SW480 (cell line): ENCODE data around the gene SUMO2.
"Not testable (repeated sequence)": the region's sequence is repeated elsewhere in the genome, so short reads cannot be mapped to it uniquely, and the experiment has no call there.

Experiments
- DNase-seq: peaks from one replicate; pipeline ENCODE4 v3.0.0-alpha.2; 2016; ENCODE audit warnings: low spot score

The SUMO2 gene

GRCh38 chr17:75144816-75145512 is 37.8 kb downstream of the SUMO2 start:
- DNase-seq = no peak

DNA sequence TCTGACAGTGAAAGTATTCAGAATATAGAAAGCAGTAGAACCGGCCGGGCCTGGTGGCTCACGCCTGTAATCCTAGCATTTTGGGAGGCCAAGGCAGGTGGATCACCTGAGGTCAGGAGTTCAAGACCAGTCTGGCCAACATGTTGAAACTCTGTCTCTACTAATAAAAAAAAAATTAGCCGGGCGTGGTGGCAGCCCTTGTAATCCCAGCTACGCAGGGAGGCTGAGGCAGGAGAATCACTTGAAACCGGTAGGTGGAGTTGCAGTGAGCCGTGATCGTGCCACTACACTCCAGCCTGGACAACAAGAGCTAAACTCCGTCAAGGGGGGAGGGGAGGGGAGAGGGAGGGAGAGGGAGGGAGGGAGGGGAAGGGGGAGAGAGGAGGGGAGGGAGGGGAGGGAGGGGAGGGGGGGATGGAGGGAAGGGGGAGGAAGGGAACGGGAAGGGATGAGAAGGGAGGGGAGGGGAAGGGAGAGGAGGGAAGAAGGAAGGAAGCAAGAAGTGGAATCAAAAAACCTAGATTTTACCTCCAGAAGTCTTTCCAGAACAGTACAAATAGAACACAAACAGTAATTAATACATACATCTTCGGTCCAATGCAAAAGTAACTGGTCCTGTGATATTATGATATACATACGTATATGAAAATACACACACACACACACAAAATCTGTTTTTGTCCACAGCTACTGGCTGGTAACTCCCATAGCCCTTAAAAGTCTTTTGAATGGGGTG is 40.4 kb downstream of the SUMO2 start:
- DNase-seq = no peak

DNA sequence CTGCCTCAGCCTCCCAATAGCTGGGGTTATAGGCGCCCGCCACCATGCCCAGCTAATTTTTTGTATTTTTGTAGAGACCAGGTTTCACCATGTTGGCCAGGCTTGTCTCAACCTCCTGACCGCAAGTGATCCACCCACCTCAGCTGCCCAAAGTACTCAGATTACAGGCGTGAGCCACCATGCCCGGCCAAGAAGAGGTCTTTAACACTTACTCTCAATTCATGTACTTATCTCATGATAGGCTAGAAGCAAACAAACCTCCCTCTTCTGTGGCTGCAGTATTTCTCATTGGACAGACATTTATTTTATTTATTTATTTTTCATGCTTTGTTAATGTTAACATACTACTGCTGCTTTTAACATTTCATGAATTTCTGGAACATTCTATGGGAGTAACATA is 44.2 kb downstream of the SUMO2 start:
- no peak for DNase-seq

DNA sequence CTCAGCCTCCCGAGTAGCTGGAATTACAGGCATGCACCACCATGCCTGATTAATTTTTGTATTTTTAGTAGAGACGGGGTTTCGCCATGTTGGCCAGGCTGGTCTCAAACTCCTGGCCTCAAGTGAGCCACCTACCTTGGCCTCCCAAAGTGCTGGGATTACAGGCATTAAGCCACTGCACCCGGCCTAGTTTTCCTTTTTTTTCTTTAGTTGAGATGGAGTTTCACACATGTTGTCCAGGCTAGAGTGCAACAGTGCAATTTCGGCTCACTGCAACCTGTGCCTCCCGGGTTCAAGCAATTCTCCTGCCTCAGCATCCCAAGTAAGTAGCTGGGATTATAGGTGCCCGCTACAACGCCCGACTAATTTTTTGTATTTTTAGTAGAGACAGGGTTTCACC is 45.0 kb downstream of the SUMO2 start:
- not testable (repeated sequence) for DNase-seq

- no peak for DNase-seq
These were observed 46.8 kb downstream of the SUMO2 start for GRCh38 chr17:75135946-75136345.

DNA sequence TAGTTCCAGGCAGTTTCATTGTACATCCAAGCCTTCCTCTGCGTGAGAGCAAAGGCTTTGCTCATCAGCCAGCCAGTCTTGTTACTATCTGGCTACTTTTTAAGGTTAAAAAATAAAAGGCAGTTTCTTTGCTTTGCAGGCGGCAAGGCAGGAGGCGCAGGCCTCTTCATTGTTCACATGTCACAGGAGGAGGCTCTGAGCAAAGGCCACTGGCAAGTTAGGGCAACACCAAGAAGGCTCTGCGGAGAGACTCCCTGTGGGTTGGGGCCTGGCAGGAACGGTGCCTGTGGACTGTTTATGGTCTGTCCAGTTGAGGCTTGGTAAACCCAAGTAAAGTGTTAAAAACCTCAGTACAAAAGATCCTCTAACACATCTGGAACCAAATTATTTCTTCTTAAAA is 47.3 kb downstream of the SUMO2 start:
- no peak for DNase-seq

- not testable (repeated sequence) for DNase-seq
These were observed 49.0 kb downstream of the SUMO2 start for GRCh38 chr17:75133607-75134347.

DNA sequence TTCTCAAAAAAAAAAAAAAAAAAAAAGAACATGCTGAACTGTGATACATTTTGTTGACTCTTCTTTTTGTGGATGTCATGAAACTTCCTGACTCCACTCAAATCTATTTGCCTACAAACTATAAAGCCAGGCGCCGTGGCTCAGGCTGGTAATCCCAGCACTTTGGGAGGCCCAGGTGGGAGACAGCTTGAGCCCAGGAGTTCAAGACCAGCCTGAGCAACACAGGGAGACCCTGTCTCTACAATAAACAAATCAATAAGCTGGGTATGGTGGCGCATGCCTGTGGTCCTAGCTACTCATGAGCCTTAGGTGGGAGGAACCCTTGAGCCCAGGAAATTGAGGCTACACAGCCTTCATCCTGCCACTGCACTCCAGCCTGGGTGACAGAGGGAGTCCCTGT is 49.8 kb downstream of the SUMO2 start:
- no peak for DNase-seq

DNA sequence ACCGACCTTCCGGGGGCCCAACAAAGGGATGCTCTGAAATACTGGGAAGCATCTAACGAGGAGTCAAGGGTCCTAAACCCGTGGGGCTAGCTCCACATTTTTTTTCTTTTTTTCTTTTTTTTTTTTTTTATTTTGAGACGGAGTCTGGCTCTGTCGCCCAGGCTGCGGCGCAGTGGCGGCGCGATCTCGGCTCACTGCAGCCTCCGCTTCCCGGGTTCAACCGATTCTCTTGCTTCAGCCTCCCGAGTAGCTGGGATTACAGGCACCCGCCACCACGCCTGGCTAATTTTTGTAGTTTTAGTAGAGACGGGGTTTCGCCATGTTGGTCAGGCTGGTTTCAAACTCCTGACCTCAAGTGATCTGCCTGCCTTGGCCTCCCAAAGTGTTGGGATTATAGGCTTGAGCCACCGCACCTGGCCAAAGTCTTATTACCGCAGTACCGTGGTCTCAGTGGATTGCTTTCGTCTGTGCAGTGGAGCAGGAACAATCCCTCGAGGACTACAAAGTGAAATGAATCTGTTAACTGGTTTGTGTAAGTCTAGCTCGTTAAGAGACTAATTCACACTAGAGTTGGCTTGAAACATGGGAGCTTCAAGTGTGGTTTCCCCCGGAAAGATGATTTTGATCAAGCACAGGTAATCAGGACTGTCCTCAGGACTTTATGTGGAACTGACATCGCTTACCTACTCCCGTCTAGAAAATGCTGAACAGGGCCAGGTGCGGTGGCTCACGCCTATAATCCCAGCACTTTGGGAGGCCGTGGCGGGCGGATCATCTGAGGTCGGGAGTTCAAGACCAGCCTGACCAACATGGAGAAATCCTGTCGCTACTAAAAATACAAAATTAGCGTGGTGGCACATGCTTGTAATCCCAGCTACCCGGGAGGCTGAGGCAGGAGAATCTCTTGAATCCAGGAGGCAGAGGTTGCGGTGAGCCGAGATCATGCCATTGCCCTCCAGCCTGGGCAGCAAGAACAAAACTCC is 50.5 kb downstream of the SUMO2 start:
- not testable (repeated sequence) for DNase-seq

DNA sequence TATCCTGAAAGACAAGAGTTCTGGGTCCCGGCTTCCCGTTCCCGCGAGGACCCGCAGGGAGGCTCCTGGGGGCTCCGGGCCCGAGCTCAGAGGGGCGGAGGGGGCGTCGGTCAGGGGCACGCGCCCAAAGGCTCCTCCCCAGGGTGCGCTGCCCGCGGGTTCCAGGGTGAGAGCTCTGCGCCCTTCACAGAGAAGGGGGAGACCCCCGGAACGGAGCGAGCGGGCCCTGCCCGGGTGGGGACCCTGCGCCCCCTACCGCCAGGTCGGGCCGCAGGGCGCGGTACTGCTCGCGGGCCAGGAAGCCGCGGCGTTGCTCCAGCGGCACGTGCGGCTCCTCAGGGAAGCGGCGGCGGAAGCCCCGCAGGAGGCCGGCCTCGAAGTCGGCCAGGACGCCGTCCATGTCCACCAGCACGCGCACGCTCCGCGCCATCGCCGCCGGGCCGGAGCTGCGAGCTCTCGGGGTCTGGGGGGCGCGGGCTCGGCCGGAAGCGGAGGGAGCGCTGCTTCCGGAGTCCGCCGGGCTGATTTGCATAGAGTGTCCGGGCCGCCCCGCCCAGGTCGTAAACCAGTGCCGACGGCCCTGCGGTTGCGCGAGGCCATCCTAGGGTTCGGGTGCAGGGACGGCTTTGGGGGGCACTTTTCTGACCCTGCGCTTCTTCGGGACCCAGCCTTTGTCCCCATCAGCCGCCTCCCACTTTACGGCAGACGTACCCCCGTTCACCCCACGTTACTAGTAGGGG is 51.3 kb downstream of the SUMO2 start, which contains the start of gene NT5C:
Gene NT5C, minus strand, starts transcription at position 465 of the 740 bp plus-strand sequence. Its CDS starts 35 bp downstream, at position 430.
- peak; percentile 83 for DNase-seq

DNA sequence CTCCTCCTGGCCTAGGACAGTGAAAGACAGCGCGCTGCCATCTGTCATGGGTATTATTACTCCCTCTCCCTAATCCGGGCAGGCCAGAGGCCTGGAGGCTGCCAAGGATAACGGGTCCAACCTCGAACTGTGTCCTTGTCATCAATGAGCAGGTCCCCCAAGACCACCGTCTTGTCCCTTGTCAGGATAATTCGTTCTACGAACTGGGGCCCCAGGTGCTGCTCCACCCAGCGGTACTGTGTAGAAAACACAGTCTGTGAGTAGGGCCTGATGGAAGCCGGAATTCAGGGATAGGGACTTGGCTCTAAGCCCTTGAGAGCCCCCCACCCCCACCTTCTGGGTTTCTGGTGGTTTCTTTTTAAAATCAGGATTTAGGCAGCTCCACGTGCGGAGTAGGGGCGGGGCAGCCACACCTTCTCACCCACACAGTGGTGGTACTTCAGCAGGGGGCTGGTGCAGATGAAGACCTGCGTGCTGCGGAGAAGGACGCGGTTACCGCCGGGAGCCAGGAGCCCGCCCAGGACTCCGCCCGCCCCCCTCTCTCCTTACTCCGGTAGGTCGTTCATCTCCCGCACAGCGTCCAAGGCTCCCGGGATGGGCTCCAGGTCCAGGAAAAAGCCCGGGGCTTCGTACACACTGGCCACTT is 52.0 kb downstream of the SUMO2 start:
- peak; percentile 84 for DNase-seq

DNA sequence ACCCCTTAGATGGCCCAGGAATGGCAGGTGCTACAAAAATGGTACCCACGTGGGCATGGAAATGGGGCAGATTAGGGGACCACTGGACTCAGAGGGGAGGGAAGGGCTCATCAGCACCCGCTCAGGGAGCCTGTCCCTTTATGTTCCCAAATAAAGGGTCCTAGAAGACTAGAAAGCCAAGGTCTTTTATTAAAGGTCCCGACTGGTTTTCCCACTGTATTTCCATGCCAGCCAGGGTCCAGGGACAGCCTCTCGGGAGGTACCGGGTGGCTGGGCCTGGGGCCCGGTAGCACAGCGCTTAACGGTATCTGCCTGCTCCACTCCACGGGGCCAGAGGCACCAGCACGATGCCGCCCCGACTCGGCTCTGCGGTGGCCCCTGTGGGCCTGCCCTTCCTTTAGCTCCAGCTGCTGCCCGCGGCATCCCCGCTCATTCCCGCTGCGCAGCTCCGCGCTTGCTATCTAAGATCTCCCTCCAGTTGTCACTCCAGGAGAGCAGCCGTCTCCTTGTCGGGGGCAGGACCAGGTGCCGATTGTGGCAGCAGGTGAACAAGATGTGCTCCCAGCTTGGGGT is 52.6 kb downstream of the SUMO2 start:
- no peak for DNase-seq

DNA sequence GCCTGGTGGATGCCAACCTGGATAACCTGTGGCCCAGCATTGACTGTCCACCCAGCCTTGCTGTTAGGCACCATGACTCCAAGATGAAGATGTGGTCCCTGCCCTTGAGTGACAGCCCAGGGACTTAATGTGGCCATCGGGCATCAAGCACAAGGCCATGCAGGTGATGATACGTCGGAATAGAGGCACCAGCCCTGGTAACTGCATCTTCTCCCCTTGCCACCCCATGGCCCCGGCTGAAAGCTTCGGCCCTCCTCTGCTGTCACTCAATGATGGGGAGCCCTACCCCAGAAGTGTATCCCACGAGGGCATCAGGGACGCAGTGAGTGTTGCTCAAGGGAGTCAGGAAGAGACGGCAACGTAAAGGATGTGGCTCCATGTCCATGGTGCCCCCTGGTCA is 53.2 kb downstream of the SUMO2 start:
- no peak for DNase-seq

- no peak for DNase-seq
These were observed 53.9 kb downstream of the SUMO2 start for GRCh38 chr17:75128694-75129505.

DNA sequence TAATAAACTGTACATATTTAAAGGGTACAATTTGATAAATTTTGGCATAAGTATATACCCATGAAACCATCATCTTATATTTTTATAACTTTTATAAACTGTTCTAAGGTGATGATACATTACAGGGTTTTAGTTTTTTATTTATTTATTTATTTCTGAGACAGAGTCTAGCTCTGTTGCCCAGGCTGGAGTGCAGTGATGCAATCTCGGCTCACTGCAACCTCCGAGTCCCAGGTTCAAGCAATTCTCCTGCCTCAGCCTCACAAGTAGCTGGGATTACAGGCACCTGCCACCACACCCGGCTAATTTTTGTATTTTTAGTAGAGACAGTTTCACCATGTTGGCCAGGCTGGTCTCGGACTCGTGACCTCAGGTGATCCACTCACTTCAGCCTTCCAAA is 54.8 kb downstream of the SUMO2 start:
- not testable (repeated sequence) for DNase-seq

- no peak for DNase-seq
These were observed 55.8 kb downstream of the SUMO2 start for GRCh38 chr17:75126954-75127353.

- peak; percentile 51 for DNase-seq
These were observed 56.8 kb downstream of the SUMO2 start for GRCh38 chr17:75125984-75126383.

- peak; percentile 25 for DNase-seq
These were observed 58.0 kb downstream of the SUMO2 start for GRCh38 chr17:75124819-75125162.
